GM23338 (cell line): ENCODE measurements around the gene SLC5A4. TPM values are rescaled to one million over a fixed set of nuclear protein-coding genes. Genes with fewer than 3 reads are reported as not detected.

Experiments used
- ATAC-seq: fragments of 200-7000 bp; cut with Tn5 transposase; 3 replicates; pipeline ENCODE4 v1.9.1; 2020
- DNase-seq: peaks from one replicate; pipeline ENCODE4 v3.0.0-alpha.2; 2015; ENCODE audit warnings: low spot score
- H2AFZ ChIP-seq: fragments of 200-600 bp; sonication (generic); 2 replicates; pipeline ENCODE4 v1.8.0; 2016; ENCODE audit warnings: antibody characterized with exemption, mild to moderate bottlenecking, moderate library complexity
- H3F3A ChIP-seq: fragments of 200-600 bp; sonication (generic); replicated peaks from 2 replicates; pipeline ENCODE4 v1.8.0; 2017; ENCODE audit warnings: antibody characterized with exemption, mixed run types, low read depth
- H3K27ac ChIP-seq: fragments of 200-600 bp; sonication (generic); 2 replicates; pipeline ENCODE4 v1.6.1; 2016; ENCODE audit warnings: low read depth
- H3K27me3 ChIP-seq: fragments of 200-600 bp; sonication (generic); 2 replicates; pipeline ENCODE4 v1.8.0; 2016; ENCODE audit warnings: mild to moderate bottlenecking, mixed run types, moderate library complexity; ENCODE audit not compliant: insufficient read depth
- H3K36me3 ChIP-seq: fragments of 200-600 bp; sonication (generic); 2 replicates; pipeline ENCODE4 v1.8.0; 2016; ENCODE audit warnings: mild to moderate bottlenecking; ENCODE audit not compliant: insufficient read depth
- H3K4me1 ChIP-seq: fragments of 200-600 bp; sonication (generic); 2 replicates; pipeline ENCODE4 v1.8.0; 2016; ENCODE audit warnings: mild to moderate bottlenecking, moderate library complexity; ENCODE audit not compliant: insufficient read depth
- H3K4me2 ChIP-seq: fragments of 200-600 bp; sonication (generic); 2 replicates; pipeline ENCODE4 v1.7.1; 2017; ENCODE audit warnings: mixed run types
- H3K4me3 ChIP-seq: fragments of 200-600 bp; sonication (generic); 2 replicates; pipeline ENCODE4 v1.6.1; 2016; ENCODE audit warnings: mixed run types
- H3K79me2 ChIP-seq: fragments of 200-600 bp; sonication (generic); replicated peaks from 2 replicates; pipeline ENCODE4 v1.8.0; 2017; ENCODE audit warnings: mild to moderate bottlenecking; ENCODE audit not compliant: insufficient read depth
- H3K9me2 ChIP-seq: fragments of 200-600 bp; sonication (generic); 2 replicates; pipeline ENCODE4 v1.8.0; 2017; ENCODE audit not compliant: insufficient read depth
- H4K20me1 ChIP-seq: fragments of 200-600 bp; sonication (generic); replicated peaks from 2 replicates; pipeline ENCODE4 v1.8.0; 2017; ENCODE audit warnings: mild to moderate bottlenecking; ENCODE audit not compliant: insufficient read depth
- H3K27ac Mint-ChIP-seq: 2 replicates; pipeline ENCODE4 v1.8.0; 2020; ENCODE audit warnings: inconsistent platforms, mild to moderate bottlenecking, moderate library complexity, mixed read lengths
- H3K27me3 Mint-ChIP-seq: 3 replicates; pipeline ENCODE4 v1.8.0; 2022; ENCODE audit warnings: low read depth, mild to moderate bottlenecking, moderate library complexity, mixed read lengths, inconsistent platforms; ENCODE audit not compliant: insufficient read depth, poor library complexity
- H3K36me3 Mint-ChIP-seq: 3 replicates; pipeline ENCODE4 v1.8.0; 2021; ENCODE audit warnings: low read depth, mild to moderate bottlenecking, inconsistent platforms, moderate library complexity, mixed read lengths
- H3K4me1 Mint-ChIP-seq: 3 replicates; pipeline ENCODE4 v1.8.0; 2020; ENCODE audit warnings: mild to moderate bottlenecking, inconsistent platforms, mixed read lengths
- H3K4me3 Mint-ChIP-seq: 3 replicates; pipeline ENCODE4 v1.8.0; 2021; ENCODE audit warnings: moderate library complexity, mild to moderate bottlenecking, inconsistent platforms, mixed read lengths
- H3K9me3 Mint-ChIP-seq: 3 replicates; pipeline ENCODE4 v1.8.0; 2020; ENCODE audit warnings: moderate library complexity, mild to moderate bottlenecking, inconsistent platforms, mixed read lengths
- CREB1 ChIP-seq: fragments of 250-450 bp; sonication (Bioruptor Pico); IDR thresholded peaks from 2 replicates; pipeline ENCODE4 v1.5.0; 2020; ENCODE audit warnings: low read depth, mild to moderate bottlenecking, moderate library complexity
- EZH2 ChIP-seq: fragments of 200-600 bp; sonication (generic); IDR thresholded peaks from one replicate; pipeline ENCODE4 v1.8.0; 2017; ENCODE audit warnings: antibody characterized with exemption, mild to moderate bottlenecking, low read depth; ENCODE audit not compliant: unreplicated experiment
- EZH2phosphoT487 ChIP-seq: fragments of 200-600 bp; sonication (generic); IDR thresholded peaks from one replicate; pipeline ENCODE4 v1.8.1; 2018; ENCODE audit warnings: antibody characterized with exemption; ENCODE audit not compliant: unreplicated experiment
- JUNB ChIP-seq: IDR thresholded peaks from one replicate; pipeline ENCODE4 v1.6.1; 2016; ENCODE audit warnings: antibody characterized with exemption; ENCODE audit not compliant: unreplicated experiment
- NANOG ChIP-seq: IDR thresholded peaks from 2 replicates; pipeline ENCODE4 v1.6.1; 2016; ENCODE audit warnings: antibody characterized with exemption, borderline replicate concordance
- POLR2AphosphoS5 ChIP-seq: IDR thresholded peaks from 2 replicates; pipeline ENCODE4 v1.6.1; 2016; ENCODE audit warnings: antibody characterized with exemption, low read depth
- STAT1 ChIP-seq: IDR thresholded peaks from one replicate; pipeline ENCODE4 v1.6.1; 2016; ENCODE audit warnings: antibody characterized with exemption; ENCODE audit not compliant: unreplicated experiment
- ZNF114 ChIP-seq: fragments of 250-450 bp; sonication (Bioruptor Pico); IDR thresholded peaks from 2 replicates; pipeline ENCODE4 v1.5.0; 2020; ENCODE audit warnings: mild to moderate bottlenecking, moderate library complexity
- polyA plus RNA-seq: library from polyadenylated mRNA; unstranded; fragments of >200 nt; fragmentation: Nextera tagmentation; extraction: Ambion mirVana; gene quantifications from 2 replicates; pipeline ENCODE4 v1.2.1, GENCODE V29; 2016
- total RNA-seq: library from RNA; depleted of rRNA; stranded (reverse); fragments of >200 nt; shearing (Covaris generic); gene quantifications from 2 replicates; pipeline ENCODE4 v1.2.3, GENCODE V29; 2014
- TF ChIP-seq, protein P1 (sequence below): fragments of 250-450 bp; sonication (Bioruptor Pico); IDR thresholded peaks from 2 replicates; pipeline ENCODE4 v1.5.0; 2020; ENCODE audit warnings: mild to moderate bottlenecking, moderate library complexity
- TF ChIP-seq, protein P2 (sequence below), 2 experiments: fragments of 200-600 bp in 1 of 2; sonication (generic) in 1 of 2; conservative IDR thresholded peaks; 2 replicates each; pipeline versions ENCODE4 v1.5.1 to v1.6.1; 2016 to 2017; ENCODE audit warnings: antibody characterized with exemption in 2 of 2, low read depth in 2 of 2, mild to moderate bottlenecking in 2 of 2, moderate library complexity in 1 of 2
- TF ChIP-seq, protein P3 (sequence below): IDR thresholded peaks from 2 replicates; pipeline ENCODE4 v1.6.1; 2016; ENCODE audit warnings: antibody characterized with exemption
- TF ChIP-seq, protein P4 (sequence below): IDR thresholded peaks from one replicate; pipeline ENCODE4 v1.6.1; 2018; ENCODE audit warnings: antibody characterized with exemption; ENCODE audit not compliant: unreplicated experiment

SLC5A4 gene
- total and polyA plus RNA-seq, 2 experiments from 2014 or later, result 0.16 TPM; not detected in 1

DNA sequence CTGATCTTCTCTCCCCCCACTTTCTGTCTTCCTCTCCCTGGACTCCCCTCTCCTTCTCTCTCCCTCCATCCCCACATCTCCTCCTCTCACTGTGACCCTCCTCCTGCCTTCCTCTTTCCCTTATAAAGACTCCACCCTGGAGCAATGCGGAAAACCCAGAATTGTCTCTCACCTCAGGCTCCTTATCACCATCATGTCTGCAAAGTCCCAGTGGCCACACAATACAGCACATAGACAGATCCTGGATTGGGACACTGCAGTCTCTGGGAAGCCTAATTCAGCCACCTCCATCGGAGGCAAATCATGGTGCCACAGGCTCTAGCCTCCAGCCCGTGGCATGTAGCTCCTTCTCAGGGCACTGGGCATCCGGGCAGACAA is 53.0 kb downstream of the SLC5A4 start:
- Mint-ChIP-seq H3K4me1 (peaks cover 51% of the 10 kb centered on the region), H3K27me3 (peaks cover 56% of the 10 kb centered on the region), H3K27ac (no peak overlapping the region), H3K9me3 (peaks cover 2% of the 10 kb centered on the region; the same call in 1 of the 3 replicates), H3K4me3 (0 out of 3 replicates have a peak overlapping the region, but pooled peaks have one; percentile 73), H3K36me3 (peaks cover 3% of the 10 kb centered on the region; the same call in 2 of the 3 replicates)
- Histone ChIP-seq H3F3A (no peaks in the 10 kb centered on the region), H4K20me1 (no peaks in the 10 kb centered on the region), H3K79me2 (no peaks in the 10 kb centered on the region), H3K4me2 (peak overlapping the region; percentile 76), H2AFZ (no peak overlapping the region; the same call in 1 of the 2 replicates), H3K9me2 (no peaks in the 10 kb centered on the region), H3K27ac (no peak overlapping the region), H3K4me1 (peaks cover 13% of the 10 kb centered on the region; the same call in 1 of the 2 replicates), H3K27me3 (peaks cover 57% of the 10 kb centered on the region), H3K36me3 (no peaks in the 10 kb centered on the region), H3K4me3 (peak overlapping the region; percentile 56)
- TF ChIP-seq, protein P1, sequence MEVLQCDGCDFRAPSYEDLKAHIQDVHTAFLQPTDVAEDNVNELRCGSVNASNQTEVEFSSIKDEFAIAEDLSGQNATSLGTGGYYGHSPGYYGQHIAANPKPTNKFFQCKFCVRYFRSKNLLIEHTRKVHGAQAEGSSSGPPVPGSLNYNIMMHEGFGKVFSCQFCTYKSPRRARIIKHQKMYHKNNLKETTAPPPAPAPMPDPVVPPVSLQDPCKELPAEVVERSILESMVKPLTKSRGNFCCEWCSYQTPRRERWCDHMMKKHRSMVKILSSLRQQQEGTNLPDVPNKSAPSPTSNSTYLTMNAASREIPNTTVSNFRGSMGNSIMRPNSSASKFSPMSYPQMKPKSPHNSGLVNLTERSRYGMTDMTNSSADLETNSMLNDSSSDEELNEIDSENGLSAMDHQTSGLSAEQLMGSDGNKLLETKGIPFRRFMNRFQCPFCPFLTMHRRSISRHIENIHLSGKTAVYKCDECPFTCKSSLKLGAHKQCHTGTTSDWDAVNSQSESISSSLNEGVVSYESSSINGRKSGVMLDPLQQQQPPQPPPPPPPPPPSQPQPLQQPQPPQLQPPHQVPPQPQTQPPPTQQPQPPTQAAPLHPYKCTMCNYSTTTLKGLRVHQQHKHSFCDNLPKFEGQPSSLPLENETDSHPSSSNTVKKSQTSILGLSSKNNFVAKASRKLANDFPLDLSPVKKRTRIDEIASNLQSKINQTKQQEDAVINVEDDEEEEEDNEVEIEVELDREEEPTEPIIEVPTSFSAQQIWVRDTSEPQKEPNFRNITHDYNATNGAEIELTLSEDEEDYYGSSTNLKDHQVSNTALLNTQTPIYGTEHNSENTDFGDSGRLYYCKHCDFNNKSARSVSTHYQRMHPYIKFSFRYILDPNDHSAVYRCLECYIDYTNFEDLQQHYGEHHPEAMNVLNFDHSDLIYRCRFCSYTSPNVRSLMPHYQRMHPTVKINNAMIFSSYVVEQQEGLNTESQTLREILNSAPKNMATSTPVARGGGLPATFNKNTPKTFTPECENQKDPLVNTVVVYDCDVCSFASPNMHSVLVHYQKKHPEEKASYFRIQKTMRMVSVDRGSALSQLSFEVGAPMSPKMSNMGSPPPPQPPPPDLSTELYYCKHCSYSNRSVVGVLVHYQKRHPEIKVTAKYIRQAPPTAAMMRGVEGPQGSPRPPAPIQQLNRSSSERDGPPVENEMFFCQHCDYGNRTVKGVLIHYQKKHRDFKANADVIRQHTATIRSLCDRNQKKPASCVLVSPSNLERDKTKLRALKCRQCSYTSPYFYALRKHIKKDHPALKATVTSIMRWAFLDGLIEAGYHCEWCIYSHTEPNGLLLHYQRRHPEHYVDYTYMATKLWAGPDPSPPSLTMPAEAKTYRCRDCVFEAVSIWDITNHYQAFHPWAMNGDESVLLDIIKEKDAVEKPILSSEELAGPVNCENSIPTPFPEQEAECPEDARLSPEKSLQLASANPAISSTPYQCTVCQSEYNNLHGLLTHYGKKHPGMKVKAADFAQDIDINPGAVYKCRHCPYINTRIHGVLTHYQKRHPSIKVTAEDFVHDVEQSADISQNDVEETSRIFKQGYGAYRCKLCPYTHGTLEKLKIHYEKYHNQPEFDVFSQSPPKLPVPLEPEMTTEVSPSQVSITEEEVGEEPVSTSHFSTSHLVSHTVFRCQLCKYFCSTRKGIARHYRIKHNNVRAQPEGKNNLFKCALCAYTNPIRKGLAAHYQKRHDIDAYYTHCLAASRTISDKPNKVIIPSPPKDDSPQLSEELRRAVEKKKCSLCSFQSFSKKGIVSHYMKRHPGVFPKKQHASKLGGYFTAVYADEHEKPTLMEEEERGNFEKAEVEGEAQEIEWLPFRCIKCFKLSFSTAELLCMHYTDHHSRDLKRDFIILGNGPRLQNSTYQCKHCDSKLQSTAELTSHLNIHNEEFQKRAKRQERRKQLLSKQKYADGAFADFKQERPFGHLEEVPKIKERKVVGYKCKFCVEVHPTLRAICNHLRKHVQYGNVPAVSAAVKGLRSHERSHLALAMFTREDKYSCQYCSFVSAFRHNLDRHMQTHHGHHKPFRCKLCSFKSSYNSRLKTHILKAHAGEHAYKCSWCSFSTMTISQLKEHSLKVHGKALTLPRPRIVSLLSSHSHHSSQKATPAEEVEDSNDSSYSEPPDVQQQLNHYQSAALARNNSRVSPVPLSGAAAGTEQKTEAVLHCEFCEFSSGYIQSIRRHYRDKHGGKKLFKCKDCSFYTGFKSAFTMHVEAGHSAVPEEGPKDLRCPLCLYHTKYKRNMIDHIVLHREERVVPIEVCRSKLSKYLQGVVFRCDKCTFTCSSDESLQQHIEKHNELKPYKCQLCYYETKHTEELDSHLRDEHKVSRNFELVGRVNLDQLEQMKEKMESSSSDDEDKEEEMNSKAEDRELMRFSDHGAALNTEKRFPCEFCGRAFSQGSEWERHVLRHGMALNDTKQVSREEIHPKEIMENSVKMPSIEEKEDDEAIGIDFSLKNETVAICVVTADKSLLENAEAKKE (CRISPR knock-in tag), result no peak
- TF ChIP-seq EZH2phosphoT487 (no peak), CREB1 (CRISPR knock-in tag) (no peak), STAT1 (no peak), NANOG (no peak), POLR2AphosphoS5 (no peak), ZNF114 (CRISPR knock-in tag) (no peak), JUNB (no peak), EZH2 (no peak)
- TF ChIP-seq, protein P2, sequence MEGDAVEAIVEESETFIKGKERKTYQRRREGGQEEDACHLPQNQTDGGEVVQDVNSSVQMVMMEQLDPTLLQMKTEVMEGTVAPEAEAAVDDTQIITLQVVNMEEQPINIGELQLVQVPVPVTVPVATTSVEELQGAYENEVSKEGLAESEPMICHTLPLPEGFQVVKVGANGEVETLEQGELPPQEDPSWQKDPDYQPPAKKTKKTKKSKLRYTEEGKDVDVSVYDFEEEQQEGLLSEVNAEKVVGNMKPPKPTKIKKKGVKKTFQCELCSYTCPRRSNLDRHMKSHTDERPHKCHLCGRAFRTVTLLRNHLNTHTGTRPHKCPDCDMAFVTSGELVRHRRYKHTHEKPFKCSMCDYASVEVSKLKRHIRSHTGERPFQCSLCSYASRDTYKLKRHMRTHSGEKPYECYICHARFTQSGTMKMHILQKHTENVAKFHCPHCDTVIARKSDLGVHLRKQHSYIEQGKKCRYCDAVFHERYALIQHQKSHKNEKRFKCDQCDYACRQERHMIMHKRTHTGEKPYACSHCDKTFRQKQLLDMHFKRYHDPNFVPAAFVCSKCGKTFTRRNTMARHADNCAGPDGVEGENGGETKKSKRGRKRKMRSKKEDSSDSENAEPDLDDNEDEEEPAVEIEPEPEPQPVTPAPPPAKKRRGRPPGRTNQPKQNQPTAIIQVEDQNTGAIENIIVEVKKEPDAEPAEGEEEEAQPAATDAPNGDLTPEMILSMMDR (conservative IDR thresholded peaks at IDR 0.05; ENCODE audit: low read depth in 2 of 2), result no peak
- TF ChIP-seq, protein P3, sequence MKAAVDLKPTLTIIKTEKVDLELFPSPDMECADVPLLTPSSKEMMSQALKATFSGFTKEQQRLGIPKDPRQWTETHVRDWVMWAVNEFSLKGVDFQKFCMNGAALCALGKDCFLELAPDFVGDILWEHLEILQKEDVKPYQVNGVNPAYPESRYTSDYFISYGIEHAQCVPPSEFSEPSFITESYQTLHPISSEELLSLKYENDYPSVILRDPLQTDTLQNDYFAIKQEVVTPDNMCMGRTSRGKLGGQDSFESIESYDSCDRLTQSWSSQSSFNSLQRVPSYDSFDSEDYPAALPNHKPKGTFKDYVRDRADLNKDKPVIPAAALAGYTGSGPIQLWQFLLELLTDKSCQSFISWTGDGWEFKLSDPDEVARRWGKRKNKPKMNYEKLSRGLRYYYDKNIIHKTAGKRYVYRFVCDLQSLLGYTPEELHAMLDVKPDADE, result no peak
- TF ChIP-seq, protein P4, sequence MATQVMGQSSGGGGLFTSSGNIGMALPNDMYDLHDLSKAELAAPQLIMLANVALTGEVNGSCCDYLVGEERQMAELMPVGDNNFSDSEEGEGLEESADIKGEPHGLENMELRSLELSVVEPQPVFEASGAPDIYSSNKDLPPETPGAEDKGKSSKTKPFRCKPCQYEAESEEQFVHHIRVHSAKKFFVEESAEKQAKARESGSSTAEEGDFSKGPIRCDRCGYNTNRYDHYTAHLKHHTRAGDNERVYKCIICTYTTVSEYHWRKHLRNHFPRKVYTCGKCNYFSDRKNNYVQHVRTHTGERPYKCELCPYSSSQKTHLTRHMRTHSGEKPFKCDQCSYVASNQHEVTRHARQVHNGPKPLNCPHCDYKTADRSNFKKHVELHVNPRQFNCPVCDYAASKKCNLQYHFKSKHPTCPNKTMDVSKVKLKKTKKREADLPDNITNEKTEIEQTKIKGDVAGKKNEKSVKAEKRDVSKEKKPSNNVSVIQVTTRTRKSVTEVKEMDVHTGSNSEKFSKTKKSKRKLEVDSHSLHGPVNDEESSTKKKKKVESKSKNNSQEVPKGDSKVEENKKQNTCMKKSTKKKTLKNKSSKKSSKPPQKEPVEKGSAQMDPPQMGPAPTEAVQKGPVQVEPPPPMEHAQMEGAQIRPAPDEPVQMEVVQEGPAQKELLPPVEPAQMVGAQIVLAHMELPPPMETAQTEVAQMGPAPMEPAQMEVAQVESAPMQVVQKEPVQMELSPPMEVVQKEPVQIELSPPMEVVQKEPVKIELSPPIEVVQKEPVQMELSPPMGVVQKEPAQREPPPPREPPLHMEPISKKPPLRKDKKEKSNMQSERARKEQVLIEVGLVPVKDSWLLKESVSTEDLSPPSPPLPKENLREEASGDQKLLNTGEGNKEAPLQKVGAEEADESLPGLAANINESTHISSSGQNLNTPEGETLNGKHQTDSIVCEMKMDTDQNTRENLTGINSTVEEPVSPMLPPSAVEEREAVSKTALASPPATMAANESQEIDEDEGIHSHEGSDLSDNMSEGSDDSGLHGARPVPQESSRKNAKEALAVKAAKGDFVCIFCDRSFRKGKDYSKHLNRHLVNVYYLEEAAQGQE, result no peak
- no peak for ATAC-seq
- no peak for DNase-seq
